GM18520 (cell line): ENCODE measurements around the gene CTNND2.

Experiments
- ATAC-seq: cut with Tn5 transposase; IDR thresholded peaks from one replicate; pipeline ENCODE4 v1.9.1; 2021; ENCODE audit not compliant: unreplicated experiment

Gene CTNND2

DNA sequence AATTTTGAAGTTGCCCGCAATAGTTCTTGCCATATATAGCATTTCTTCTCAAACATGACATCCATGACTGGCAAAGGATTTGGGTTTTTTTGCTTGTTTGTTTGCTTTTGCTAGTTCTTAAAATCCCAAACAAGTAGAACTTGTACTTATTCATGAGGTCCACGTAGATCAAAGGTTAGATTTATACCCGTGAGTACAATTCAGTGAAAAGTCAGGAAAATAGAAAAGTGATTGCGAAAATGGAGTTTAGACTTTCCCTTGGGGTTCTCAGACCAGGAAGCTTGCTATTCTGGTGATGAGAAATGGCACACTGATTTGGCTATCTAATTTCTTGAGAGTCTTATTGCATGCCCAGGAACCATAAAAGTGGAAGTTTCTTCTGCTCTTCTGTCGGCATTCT lies 304.7 kb downstream of the CTNND2 start:
- ATAC-seq: no peak

- ATAC-seq: no peak
Measured at GRCh38 chr5:11596657-11597071, 307.6 kb downstream of the CTNND2 start.

- no peak for ATAC-seq
Measured at GRCh38 chr5:11596185-11596584, 308.1 kb downstream of the CTNND2 start.

GRCh38 chr5:11595045-11595444 lies 309.2 kb downstream of the CTNND2 start:
- ATAC-seq: no peak

DNA sequence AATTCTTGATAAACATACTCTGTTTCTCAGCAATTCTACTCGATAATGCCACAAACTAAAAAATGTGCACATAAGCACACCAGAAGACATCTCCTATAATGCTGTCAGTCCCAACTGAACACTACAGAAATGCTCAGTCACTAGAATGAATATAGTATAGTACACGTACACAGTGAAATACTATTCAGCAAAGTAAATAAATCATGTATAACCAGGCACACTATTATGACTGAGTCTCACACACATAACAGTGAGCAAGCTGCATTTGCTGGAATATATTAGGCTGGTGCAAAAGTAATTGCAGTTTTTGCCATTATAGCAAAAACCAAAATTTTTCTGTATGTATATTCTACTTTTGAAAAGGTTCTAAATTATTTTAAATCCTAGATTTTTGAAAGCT lies 310.2 kb downstream of the CTNND2 start:
- ATAC-seq: no peak

DNA sequence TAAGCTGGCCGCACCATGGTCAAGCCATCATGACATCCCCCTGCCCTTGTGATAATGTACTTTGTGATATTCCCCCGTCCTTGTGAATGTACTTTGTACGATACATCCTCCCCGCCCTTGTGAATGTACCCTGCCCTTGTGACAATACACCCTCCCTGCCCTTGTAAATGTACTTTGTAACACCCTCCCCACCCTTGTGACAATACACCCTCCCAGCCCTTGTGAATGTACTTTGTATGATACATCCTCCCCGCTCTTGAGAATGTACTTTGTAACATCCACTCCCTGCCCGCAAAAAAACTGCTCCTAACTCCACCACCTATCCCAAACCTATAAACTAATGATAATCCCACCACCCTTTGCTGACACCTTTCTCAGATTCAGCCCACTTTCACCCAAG lies 313.8 kb downstream of the CTNND2 start:
- no peak for ATAC-seq

- no peak for ATAC-seq
Measured at GRCh38 chr5:11588803-11589202, 315.4 kb downstream of the CTNND2 start.

DNA sequence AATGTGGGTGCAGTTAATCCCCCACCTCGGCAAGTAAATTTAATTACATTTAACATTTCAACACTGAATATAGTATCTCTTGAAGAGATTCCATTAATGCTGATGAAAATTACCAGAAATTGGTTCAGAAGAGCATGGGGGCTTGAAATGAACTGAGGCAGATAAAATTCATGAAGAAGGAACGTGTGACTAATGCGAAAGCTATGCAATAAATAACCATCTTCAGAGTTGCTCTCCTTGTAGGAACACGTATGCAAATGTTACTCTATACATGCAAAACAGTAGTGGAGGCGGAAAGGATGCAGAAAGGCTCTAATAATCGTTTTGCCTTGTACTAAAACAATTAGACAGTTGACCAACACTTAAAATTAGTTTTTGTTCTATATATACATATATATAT lies 320.2 kb downstream of the CTNND2 start:
- no peak for ATAC-seq

DNA sequence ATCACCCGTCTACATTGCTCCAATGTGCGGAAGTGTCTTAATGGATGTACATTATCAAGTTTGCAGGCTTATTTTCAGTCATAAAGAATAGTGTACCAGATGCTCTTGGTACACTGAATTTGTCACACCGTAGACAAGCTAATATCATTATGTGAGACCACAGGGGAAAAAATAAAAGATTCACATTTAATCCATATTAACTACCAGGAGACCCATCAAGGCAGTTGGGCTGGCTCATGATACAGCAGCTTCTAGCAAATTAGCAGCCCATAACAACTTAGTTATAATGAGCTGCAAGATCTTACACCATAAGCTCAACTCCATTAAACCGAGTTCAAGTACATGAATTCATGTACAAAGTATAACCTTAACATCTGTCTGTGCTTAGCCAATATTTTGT lies 324.9 kb downstream of the CTNND2 start:
- ATAC-seq: no peak

- ATAC-seq: no peak
Measured at GRCh38 chr5:11574787-11575186, 329.5 kb downstream of the CTNND2 start.

GRCh38 chr5:11573140-11573992 lies 330.9 kb downstream of the CTNND2 start:
- ATAC-seq: no peak

DNA sequence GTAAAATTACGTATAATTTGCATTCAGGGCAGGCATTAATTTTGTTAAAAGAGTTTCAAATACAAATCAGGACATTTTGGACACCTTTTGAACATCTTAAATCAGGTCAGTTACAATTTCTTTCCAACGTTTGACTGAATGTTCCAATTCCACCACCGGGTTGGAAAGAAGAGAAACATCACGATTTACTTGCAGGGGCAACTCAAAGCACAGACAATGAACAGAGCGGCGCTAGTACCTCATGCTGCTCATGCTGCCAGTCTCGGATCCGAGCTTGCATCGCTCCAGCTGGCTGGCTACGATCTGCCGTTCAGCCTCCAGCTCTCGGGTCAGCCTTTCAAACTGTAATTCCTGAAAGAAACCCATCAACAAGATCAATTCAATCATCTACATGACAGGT lies 339.5 kb downstream of the CTNND2 start:
- ATAC-seq: no peak

DNA sequence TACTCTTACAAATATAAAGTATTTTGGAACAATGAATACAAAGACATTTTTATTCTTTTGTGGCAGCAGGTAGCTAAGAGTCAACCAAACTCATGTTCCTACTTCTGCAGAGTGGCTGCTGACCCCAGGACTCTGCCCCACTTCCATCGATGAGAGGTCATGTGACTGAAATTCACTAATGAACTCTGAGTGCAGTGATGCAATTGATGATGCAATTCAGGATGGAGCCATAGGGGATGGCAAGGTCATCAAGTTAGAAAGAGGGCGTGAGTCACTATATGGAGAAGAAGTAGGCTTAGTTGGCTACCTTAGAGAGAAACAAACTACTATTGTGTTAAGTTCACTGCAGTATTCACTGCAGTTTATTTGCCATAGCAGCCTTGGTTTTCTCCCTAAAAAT lies 340.4 kb downstream of the CTNND2 start:
- ATAC-seq: no peak

DNA sequence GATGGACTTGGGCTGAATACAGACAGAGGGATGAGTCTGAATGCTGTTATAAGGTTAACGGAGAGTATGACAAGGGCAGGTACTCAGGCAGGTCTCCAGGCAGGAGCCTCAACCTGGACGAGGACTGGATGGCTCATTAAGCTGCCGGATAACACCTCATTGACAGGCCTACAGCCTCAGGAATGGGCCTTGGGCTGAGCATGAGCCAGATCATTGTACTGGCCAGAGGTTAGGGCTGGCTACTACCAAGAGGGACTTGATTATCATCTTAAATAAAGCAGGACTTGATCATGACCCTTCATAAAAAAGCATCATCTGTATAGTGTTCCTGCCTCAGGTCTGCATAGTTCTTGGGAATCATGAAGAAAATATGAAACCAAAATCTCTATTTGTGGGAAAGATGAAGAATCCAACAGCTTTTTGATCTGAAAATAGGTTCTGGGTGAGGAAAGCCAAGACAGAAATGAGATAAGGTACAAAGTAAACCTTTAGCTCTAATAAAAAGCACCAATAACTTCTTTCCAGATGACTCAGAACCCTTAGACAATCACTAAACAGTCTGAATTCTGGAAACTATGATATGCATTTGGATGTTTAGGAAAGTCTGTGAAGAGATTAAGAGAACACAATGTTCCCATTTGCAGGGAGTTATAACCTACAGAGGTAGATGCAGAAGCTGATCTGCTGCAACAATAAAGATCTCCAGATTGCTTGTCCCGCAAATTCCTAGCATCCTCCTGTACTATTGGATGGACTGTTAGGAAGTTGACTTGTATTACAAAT lies 343.1 kb downstream of the CTNND2 start:
- no peak for ATAC-seq

DNA sequence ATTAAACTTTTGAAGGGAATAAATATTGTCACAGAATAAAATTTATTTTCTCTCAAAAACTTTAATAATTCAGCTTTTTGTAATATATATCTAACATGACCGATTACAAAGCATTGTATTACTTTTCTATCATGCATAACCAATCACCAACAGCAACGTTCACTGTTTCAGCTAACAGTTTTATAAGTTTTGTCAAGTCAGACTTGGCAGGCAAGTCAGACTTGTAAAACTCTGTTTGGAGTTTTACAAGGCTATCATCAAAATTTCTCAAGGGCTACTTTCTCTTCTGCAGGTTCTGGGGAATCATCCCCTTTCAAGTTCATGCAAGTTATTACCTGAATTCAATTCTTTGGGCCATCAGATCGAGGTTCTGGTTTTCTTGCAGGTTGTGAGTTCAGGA lies 347.2 kb downstream of the CTNND2 start:
- ATAC-seq: no peak

DNA sequence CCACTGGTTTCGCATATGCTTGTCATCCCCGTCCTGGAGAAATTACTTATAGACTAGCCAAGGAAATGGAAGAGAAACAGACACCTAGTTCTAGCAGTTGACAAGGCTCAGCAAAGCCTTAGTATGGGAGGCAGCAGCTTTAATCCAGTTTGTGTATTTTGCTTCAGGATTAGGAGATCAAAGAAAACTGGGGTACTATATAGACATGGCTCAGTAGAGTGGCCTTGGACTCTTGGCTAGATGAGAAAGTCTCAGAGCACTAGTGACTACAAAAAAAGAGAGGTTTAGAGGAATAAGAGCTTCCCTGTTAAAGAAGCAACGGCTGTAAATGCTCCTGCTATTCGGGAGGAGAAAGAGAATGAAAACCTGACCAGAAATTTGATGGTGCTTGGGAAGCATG lies 349.1 kb downstream of the CTNND2 start:
- no peak for ATAC-seq

GRCh38 chr5:11547730-11548129 lies 356.5 kb downstream of the CTNND2 start:
- no peak for ATAC-seq

DNA sequence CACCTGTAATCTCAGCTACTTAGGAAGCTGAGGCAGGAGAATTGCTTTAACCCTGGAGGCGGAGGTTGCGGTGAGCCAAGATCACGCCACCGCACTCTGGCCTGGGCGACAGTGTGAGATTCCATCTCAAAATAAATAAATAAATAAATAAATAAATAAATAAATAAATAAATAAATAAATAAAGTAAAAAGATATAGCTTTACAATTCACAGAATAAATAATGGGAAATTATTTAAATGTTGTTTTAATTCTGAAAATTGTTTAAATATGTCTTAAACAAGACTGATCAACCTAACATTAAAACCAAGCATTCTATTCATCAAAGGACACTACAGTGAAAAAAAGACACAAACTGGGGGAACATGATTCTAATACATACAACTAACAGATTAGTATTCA lies 357.1 kb downstream of the CTNND2 start:
- no peak for ATAC-seq

DNA sequence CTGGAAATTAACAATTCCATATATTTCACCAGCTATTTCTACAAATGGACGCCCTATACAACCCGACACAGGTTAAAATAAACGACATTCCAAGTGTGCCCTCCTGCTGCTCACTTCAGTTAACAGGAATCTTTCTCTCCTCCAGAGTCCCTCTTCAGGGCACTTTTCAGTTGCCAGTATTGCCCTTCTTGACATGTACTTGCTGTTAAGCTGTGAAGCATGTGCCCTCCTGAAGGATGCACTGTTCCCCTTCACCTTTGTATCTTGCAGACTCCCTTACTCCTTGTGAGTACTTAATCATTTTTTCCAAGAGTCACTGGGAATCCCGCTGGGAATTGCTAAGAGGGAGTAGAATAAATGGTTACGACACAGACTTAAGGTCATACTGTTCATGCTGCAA lies 364.1 kb downstream of the CTNND2 start:
- no peak for ATAC-seq

GRCh38 chr5:11531811-11532555 lies 372.3 kb downstream of the CTNND2 start:
- no peak for ATAC-seq

- ATAC-seq: no peak
Measured at GRCh38 chr5:11528720-11529119, 375.5 kb downstream of the CTNND2 start.
